HG02840 (cell line): ENCODE data around the gene PNLDC1.
A peak's percentile ranks its signal among the peaks of the same experiment; 100 is the strongest.
"Not testable (repeated sequence)": the region's sequence is repeated elsewhere in the genome, so short reads cannot be mapped to it uniquely, and the experiment has no call there.

Experiments
- ATAC-seq: cut with Tn5 transposase; IDR thresholded peaks from one replicate; pipeline ENCODE4 v1.9.1; 2021; ENCODE audit warnings: mild to moderate bottlenecking, moderate library complexity, moderate number of reproducible peaks; ENCODE audit not compliant: unreplicated experiment, low FRiP score

The PNLDC1 gene

DNA sequence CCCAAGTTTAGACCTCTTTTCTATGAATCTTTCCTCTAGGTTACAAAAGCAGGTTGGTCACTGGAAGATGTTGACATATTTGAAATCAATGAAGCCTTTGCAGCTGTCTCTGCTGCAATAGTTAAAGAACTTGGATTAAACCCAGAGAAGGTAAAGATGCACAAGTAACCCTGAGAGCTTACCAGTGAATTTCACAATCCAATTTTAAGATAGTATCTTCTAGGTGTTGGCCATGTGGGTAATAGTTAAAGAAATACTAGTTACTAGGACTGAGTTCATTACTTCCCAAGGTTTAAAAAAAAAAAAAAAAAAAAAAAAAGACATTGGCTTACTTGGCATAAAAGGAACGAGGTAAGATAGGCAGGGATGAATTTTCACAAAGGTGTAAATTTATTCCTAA is 21.9 kb upstream of the PNLDC1 start:
- ATAC-seq, result no peak

DNA sequence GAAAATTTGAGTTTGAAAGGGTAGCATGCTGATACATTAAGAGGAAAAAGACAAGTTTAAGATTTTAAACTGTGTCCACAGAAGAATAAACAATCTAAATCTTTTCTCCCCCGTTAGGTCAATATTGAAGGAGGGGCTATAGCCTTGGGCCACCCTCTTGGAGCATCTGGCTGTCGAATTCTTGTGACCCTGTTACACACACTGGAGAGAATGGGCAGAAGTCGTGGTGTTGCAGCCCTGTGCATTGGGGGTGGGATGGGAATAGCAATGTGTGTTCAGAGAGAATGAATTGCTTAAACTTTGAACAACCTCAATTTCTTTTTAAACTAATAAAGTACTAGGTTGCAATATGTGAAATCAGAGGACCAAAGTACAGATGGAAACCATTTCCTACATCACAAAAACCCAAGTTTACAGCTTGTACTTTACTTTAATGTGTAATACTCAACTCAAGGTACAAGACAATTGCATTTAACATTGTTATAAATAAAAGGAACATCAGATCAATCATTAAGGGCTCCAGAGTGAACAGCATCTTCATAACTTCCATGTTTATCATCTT is 21.5 kb upstream of the PNLDC1 start:
- ATAC-seq, result no peak

GRCh38 chr6:159788276-159788675 is 11.8 kb upstream of the PNLDC1 start:
- no peak for ATAC-seq

- ATAC-seq, result peak; percentile 0
Measured at GRCh38 chr6:159788753-159789376, 11.2 kb upstream of the PNLDC1 start.

- peak; percentile 80 for ATAC-seq
Measured at GRCh38 chr6:159789377-159790148, 10.5 kb upstream of the PNLDC1 start, which contains the start of gene TCP1. TCP1 (minus strand) TSS chr6:159789602; CDS start chr6:159789468, 134 bp downstream.

- peak; percentile 78 for ATAC-seq
Measured at GRCh38 chr6:159790149-159790955, 9.7 kb upstream of the PNLDC1 start, which contains the start of gene MRPL18. MRPL18 (plus strand) TSS chr6:159790467; CDS start chr6:159790588, 121 bp downstream.

- no peak for ATAC-seq
Measured at GRCh38 chr6:159790956-159791598, 9.0 kb upstream of the PNLDC1 start.

DNA sequence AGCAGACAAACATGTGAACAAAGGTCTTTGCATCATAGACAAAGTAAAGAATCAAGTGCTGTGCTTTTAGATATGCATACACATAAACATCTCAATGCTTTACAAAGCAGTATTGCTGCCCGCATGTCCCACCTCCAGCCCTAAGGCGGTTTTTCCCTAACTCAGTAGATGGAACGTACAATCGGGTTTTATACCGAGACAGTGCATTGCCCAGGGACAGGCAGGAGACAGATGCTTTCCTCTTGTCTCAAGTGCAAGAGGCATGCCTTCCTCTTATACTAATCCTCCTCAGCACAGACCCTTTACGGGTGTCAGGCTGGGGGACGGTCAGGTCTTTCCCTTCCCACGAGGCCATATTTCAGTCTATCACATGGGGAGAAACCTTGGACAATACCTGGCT is 5.1 kb upstream of the PNLDC1 start:
- not testable (repeated sequence) for ATAC-seq

- ATAC-seq, result no peak
Measured at GRCh38 chr6:159797554-159797953, 2.5 kb upstream of the PNLDC1 start.

- no peak for ATAC-seq
Measured at GRCh38 chr6:159801935-159802334, 1.9 kb downstream of the PNLDC1 start.

DNA sequence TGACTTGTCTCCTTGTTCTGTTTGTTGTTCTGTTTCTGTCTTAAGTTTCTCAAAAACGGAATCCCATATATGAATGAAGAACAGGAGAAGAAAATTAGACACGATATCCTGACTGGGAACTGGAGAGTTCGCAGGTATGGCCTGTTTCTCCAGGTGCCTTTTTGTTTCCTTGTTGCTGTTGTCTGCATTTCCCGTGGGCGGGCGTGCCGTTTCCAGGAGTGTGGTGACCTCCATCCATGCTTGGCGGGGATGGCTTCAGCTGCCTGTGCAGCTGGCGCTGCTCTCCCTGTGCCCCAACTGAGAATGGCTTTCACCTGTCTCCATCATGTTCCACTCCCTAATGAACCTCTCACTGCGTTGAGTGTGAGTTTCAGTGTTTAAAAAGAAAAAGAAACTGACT is 4.4 kb downstream of the PNLDC1 start:
- no peak for ATAC-seq

- ATAC-seq, result no peak
Measured at GRCh38 chr6:159805440-159806020, 5.5 kb downstream of the PNLDC1 start.

GRCh38 chr6:159806021-159806458 is 6.0 kb downstream of the PNLDC1 start:
- no peak for ATAC-seq

GRCh38 chr6:159807150-159807858 is 7.2 kb downstream of the PNLDC1 start:
- ATAC-seq, result no peak

- ATAC-seq, result no peak
Measured at GRCh38 chr6:159808647-159809046, 8.6 kb downstream of the PNLDC1 start.

DNA sequence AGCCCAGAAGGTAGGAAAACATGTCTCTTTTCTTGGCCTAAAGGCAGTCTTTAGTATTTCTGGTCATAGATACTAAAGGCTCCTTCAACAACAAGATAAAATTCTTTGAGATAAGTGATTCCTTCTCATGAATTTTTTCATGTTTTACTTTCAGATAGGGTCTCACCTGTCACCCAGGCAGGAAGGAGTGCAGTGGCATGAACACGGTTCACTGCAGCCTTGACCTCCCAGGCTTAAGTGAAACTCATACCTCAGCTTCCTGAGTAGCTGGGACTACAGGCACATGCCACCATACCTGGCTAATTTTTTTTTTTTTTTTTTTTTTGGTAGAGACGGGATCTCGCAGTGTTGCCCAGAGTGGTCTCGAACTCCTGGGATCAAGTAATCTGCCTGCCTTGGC is 9.1 kb downstream of the PNLDC1 start:
- ATAC-seq, result no peak

- ATAC-seq, result no peak
Measured at GRCh38 chr6:159813781-159814180, 13.7 kb downstream of the PNLDC1 start.

DNA sequence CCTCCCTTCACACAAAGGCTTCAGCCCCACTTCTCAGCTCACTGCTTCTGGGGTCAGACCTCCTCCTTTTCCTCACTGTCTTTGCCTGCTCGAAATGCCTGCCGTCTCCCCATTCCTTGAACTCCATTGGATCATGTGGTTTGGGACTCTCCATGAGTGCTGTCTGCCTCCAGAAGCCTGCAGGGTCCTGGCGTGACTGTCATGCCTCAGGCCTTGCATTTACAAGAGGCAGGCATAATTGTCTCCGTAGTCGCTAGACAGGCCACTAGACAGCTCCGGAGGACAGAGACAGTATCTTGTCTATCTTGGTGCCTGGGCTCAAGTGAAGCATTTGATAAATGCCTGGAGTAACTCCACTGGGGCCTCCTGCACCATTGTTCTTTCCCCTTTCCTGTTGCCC is 15.3 kb downstream of the PNLDC1 start:
- ATAC-seq, result no peak

DNA sequence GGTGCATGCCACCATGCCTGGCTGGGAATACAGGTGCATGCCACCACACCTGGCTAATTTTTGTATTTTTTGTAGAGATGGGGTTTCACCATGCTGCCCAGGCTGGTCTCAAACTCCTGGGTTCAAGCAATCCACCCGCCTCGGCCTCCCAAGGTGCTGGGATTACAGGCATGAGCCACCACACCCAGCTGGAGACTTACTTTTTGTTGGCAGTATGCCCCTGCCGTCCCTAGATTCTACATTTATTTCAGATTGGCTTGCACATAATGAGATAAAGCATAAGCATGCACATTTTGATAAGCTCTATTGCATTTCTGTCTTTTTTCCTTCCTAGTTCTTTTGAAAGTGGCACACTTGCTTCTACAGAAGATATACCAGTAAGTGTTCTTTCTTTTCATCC is 16.7 kb downstream of the PNLDC1 start:
- not testable (repeated sequence) for ATAC-seq
